ENCODE measurements around the gene BICDL2.

- TF ChIP-seq, protein P1, sequence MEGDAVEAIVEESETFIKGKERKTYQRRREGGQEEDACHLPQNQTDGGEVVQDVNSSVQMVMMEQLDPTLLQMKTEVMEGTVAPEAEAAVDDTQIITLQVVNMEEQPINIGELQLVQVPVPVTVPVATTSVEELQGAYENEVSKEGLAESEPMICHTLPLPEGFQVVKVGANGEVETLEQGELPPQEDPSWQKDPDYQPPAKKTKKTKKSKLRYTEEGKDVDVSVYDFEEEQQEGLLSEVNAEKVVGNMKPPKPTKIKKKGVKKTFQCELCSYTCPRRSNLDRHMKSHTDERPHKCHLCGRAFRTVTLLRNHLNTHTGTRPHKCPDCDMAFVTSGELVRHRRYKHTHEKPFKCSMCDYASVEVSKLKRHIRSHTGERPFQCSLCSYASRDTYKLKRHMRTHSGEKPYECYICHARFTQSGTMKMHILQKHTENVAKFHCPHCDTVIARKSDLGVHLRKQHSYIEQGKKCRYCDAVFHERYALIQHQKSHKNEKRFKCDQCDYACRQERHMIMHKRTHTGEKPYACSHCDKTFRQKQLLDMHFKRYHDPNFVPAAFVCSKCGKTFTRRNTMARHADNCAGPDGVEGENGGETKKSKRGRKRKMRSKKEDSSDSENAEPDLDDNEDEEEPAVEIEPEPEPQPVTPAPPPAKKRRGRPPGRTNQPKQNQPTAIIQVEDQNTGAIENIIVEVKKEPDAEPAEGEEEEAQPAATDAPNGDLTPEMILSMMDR (conservative IDR thresholded peaks at IDR 0.05 in 1 of 2, IDR thresholded peaks at IDR 0.05 in 1 of 2; ENCODE audit: low read depth in 1 of 2, low read length in 2 of 2), result no peak
- no peak for TF ChIP-seq EZH2 (IDR thresholded peaks at IDR 0.05; ENCODE audit: low read length, missing control alignments)
Observed at GRCh38 chr16:3000540-3000939, 36.2 kb downstream of the BICDL2 start.

Measured in fibroblast of lung (primary cell).